HCT116 (cell line): ENCODE results near the gene PHF21A. TPM values are rescaled to one million over a fixed set of nuclear protein-coding genes. Genes with fewer than 3 reads are reported as not detected.

Experiments
- ATAC-seq: fragments of 200-7000 bp; cut with Tn5 transposase; 2 replicates; pipeline ENCODE4 v1.9.1; 2020; ENCODE audit warnings: mild to moderate bottlenecking, moderate library complexity
- BruUV-seq: library from RNA; stranded (reverse); fragments of 400-500 nt; replicated peaks from 2 replicates; lab custom pipeline; 2021; lab: Mats Ljungman, UMichigan
- CTCF ChIA-PET: fragments of 300-600 bp; sonication (Branson Sonifier 250); formaldehyde crosslinking; loops from one replicate; lab custom pipeline; 2021; ENCODE audit warnings: antibody characterized with exemption; lab: Charles Lee
- POLR2A ChIA-PET: fragments of 300-600, 350-600 bp; sonication (Branson Sonifier 250); formaldehyde crosslinking; loops from one replicate; lab custom pipeline; 2021; ENCODE audit warnings: antibody characterized with exemption; lab: Charles Lee
- RAD21 ChIA-PET, 2 experiments: fragments of 300-600 bp; sonication (Branson Sonifier 250); formaldehyde crosslinking; loops; one replicate each; lab custom pipeline; 2023; ENCODE audit warnings: low total read pairs in 2 of 2; ENCODE audit not compliant: uncharacterized antibody in 2 of 2, unreplicated experiment in 2 of 2, low non-redundant PET in 1 of 2; lab: Charles Lee
- DNase-seq: peaks from one replicate; pipeline ENCODE4 v3.0.0-alpha.2; 2010; ENCODE audit warnings: low read depth, low spot score
- H2AFZ ChIP-seq: fragments of 200-600 bp; shearing (Covaris generic), sonication (generic); 2 replicates; pipeline ENCODE4 v1.6.1; 2017; ENCODE audit warnings: low read depth, mixed run types, mixed read lengths, antibody characterized with exemption, low read length; ENCODE audit not compliant: poor library complexity, severe bottlenecking
- H3K27ac ChIP-seq: 2 replicates; pipeline ENCODE4 v1.5.1; 2012; ENCODE audit warnings: low read depth, low read length
- H3K27me3 ChIP-seq: fragments of 200-600 bp; sonication (generic); 2 replicates; pipeline ENCODE4 v1.6.1; 2016; ENCODE audit warnings: mixed run types, low read length, mixed read lengths; ENCODE audit not compliant: insufficient read depth
- H3K36me3 ChIP-seq, 2 experiments: fragments of 200-500 bp in 1 of 2; fragments of 200-600 bp in 1 of 2; sonication (Bioruptor generic) in 1 of 2; sonication (generic) in 1 of 2; 2 replicates each; pipeline versions ENCODE4 v1.5.1 to v1.6.1; 2014 to 2016; ENCODE audit warnings: low read length in 2 of 2, inconsistent platforms in 1 of 2, mixed read lengths in 1 of 2, mixed run types in 1 of 2; ENCODE audit not compliant: insufficient read depth in 2 of 2, control insufficient read depth in 1 of 2
- H3K4me1 ChIP-seq, 2 experiments: fragments of 200-600 bp in 1 of 2; sonication (generic) in 1 of 2; 2 replicates each; pipeline versions ENCODE4 v1.5.1 to v1.6.1; 2012 to 2017; ENCODE audit warnings: low read length in 2 of 2, inconsistent platforms in 1 of 2, mild to moderate bottlenecking in 1 of 2, mixed read lengths in 1 of 2, mixed run types in 1 of 2, moderate library complexity in 1 of 2; ENCODE audit not compliant: insufficient read depth in 2 of 2, control insufficient read depth in 1 of 2
- H3K4me2 ChIP-seq: fragments of 200-600 bp; sonication (generic); 2 replicates; pipeline ENCODE4 v1.6.1; 2017; ENCODE audit warnings: mixed run types, low read length, mixed read lengths
- H3K4me3 ChIP-seq, 2 experiments: fragments of 200-600 bp in 1 of 2; sonication (generic) in 1 of 2; replicated peaks in 1 of 2; 2 replicates each; pipeline ENCODE4 v1.5.1; 2011 to 2016; ENCODE audit warnings: low read length in 2 of 2, control low read depth in 1 of 2, low read depth in 1 of 2, mild to moderate bottlenecking in 1 of 2, mixed read lengths in 1 of 2, mixed run types in 1 of 2
- H3K79me2 ChIP-seq: fragments of 200-600 bp; sonication (generic); 2 replicates; pipeline ENCODE4 v1.6.1; 2017; ENCODE audit warnings: mild to moderate bottlenecking, mixed run types, low read length, moderate library complexity, mixed read lengths; ENCODE audit not compliant: insufficient read depth
- H3K9ac ChIP-seq: fragments of 200-600 bp; sonication (generic); 2 replicates; pipeline ENCODE4 v1.6.1; 2016; ENCODE audit warnings: low read length, mixed read lengths
- H3K9me2 ChIP-seq: fragments of 200-600 bp; sonication (generic), shearing (Covaris generic); 2 replicates; pipeline ENCODE4 v1.6.1; 2017; ENCODE audit warnings: mixed run types, mild to moderate bottlenecking, moderate library complexity; ENCODE audit not compliant: insufficient read depth
- H3K9me3 ChIP-seq, 2 experiments: fragments of 200-500 bp in 1 of 2; fragments of 200-600 bp in 1 of 2; sonication (Bioruptor generic) in 1 of 2; sonication (generic) in 1 of 2; 2 replicates each; pipeline ENCODE4 v1.6.1; 2014 to 2017; ENCODE audit warnings: low read length in 2 of 2, mixed read lengths in 2 of 2, inconsistent platforms in 1 of 2, low read depth in 1 of 2, mild to moderate bottlenecking in 1 of 2, mixed run types in 1 of 2, moderate library complexity in 1 of 2; ENCODE audit not compliant: control insufficient read depth in 1 of 2, insufficient read depth in 1 of 2
- H4K20me1 ChIP-seq: fragments of 200-600 bp; sonication (generic), shearing (Covaris generic); 2 replicates; pipeline ENCODE4 v1.6.1; 2017; ENCODE audit warnings: mixed run types, mild to moderate bottlenecking, moderate library complexity; ENCODE audit not compliant: insufficient read depth
- CEBPB ChIP-seq: IDR thresholded peaks from 2 replicates; pipeline ENCODE4 v1.6.1; 2012; ENCODE audit warnings: low read depth
- ELF1 ChIP-seq: IDR thresholded peaks from 2 replicates; pipeline ENCODE4 v1.6.1; 2012; ENCODE audit warnings: low read depth, borderline replicate concordance
- EZH2 ChIP-seq: fragments of 200-600 bp; sonication (generic); IDR thresholded peaks from 2 replicates; pipeline ENCODE4 v1.6.1; 2017; ENCODE audit warnings: antibody characterized with exemption, mixed run types
- JUND ChIP-seq: IDR thresholded peaks from 2 replicates; pipeline ENCODE4 v1.6.1; 2012
- POLR2A ChIP-seq: IDR thresholded peaks from 2 replicates; pipeline ENCODE4 v1.7.0; 2011; ENCODE audit warnings: borderline replicate concordance; ENCODE audit not compliant: insufficient read depth, insufficient read length; ENCODE audit errors: extremely low read depth
- RAD21 ChIP-seq: IDR thresholded peaks from 2 replicates; pipeline ENCODE4 v1.6.1; 2012; ENCODE audit warnings: low read depth, mild to moderate bottlenecking
- SRF ChIP-seq: IDR thresholded peaks from 2 replicates; pipeline ENCODE4 v1.6.1; 2012; ENCODE audit warnings: low read depth
- YY1 ChIP-seq: IDR thresholded peaks from 2 replicates; pipeline ENCODE4 v1.6.1; 2011; ENCODE audit warnings: low read length, low read depth, moderate library complexity, mild to moderate bottlenecking; ENCODE audit not compliant: insufficient replicate concordance; ENCODE audit errors: extremely low read depth
- ZFX ChIP-seq: fragments of 450-650 bp; IDR thresholded peaks from 2 replicates; pipeline ENCODE4 v1.6.1; 2017
- intact Hi-C: fragments of 100-400 bp; cut with micrococcal nuclease; formaldehyde crosslinking; loops from 2 replicates; pipeline ENCODE4 v1.10.0; 2022
- total RNA-seq: library from RNA; stranded (reverse); gene quantifications from one replicate; pipeline ENCODE4 v1.2.1, GENCODE V29; 2021; ENCODE audit not compliant: unreplicated experiment
- TF ChIP-seq, protein P1 (sequence below): IDR thresholded peaks from 2 replicates; pipeline ENCODE4 v1.6.1; 2012; ENCODE audit warnings: low read depth

PHF21A gene
- total RNA-seq, 1 experiment from 2014 or later = 27.0 TPM

DNA sequence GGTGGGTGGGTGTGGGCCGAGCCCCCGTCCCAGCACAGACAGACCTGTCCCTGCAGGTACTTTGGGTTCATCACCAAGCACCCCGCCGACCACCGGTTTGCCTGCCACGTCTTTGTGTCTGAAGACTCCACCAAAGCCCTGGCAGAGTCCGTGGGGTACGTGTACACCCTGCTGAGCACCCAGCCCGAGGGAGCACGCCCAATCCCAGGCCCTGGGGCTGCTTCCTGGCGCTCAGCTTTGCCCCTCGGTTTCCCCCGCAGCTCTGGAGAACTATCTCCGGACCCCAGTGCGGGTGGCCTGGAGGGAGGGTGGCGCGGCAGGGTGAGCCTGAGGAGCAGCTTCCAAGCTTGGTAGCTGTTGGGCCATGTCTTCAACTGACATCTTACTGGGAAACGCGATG, 216.2 kb downstream of the PHF21A start:
- TF ChIP-seq POLR2A (no peak), YY1 (no peak), SRF (no peak)
- TF ChIP-seq, protein P1, sequence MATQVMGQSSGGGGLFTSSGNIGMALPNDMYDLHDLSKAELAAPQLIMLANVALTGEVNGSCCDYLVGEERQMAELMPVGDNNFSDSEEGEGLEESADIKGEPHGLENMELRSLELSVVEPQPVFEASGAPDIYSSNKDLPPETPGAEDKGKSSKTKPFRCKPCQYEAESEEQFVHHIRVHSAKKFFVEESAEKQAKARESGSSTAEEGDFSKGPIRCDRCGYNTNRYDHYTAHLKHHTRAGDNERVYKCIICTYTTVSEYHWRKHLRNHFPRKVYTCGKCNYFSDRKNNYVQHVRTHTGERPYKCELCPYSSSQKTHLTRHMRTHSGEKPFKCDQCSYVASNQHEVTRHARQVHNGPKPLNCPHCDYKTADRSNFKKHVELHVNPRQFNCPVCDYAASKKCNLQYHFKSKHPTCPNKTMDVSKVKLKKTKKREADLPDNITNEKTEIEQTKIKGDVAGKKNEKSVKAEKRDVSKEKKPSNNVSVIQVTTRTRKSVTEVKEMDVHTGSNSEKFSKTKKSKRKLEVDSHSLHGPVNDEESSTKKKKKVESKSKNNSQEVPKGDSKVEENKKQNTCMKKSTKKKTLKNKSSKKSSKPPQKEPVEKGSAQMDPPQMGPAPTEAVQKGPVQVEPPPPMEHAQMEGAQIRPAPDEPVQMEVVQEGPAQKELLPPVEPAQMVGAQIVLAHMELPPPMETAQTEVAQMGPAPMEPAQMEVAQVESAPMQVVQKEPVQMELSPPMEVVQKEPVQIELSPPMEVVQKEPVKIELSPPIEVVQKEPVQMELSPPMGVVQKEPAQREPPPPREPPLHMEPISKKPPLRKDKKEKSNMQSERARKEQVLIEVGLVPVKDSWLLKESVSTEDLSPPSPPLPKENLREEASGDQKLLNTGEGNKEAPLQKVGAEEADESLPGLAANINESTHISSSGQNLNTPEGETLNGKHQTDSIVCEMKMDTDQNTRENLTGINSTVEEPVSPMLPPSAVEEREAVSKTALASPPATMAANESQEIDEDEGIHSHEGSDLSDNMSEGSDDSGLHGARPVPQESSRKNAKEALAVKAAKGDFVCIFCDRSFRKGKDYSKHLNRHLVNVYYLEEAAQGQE = no peak
- Histone ChIP-seq H3K9me2 (no peaks in the 10 kb centered on the region), H3K4me1 (peaks cover 0 to 7% of the 10 kb centered on the region in 2 experiments; a peak in 1 of 4 replicates), H3K27ac (no peak overlapping the region), H3K27me3 (no peaks in the 10 kb centered on the region), H3K9me3 (no peaks in the 10 kb centered on the region), H4K20me1 (no peaks in the 10 kb centered on the region), H3K4me2 (no peak overlapping the region), H3K36me3 (no peaks in the 10 kb centered on the region), H3K79me2 (no peaks in the 10 kb centered on the region), H3K4me3 (no peak overlapping the region), H3K9ac (no peak overlapping the region), H2AFZ (no peak overlapping the region)
- DNase-seq (no peak), ATAC-seq (no peak)
- ChIA-PET CTCF (no interaction called here), POLR2A (no interaction called here), RAD21 (no interaction called here)
- BruUV-seq = no TSS peak
- intact Hi-C loops = no loop called here

DNA sequence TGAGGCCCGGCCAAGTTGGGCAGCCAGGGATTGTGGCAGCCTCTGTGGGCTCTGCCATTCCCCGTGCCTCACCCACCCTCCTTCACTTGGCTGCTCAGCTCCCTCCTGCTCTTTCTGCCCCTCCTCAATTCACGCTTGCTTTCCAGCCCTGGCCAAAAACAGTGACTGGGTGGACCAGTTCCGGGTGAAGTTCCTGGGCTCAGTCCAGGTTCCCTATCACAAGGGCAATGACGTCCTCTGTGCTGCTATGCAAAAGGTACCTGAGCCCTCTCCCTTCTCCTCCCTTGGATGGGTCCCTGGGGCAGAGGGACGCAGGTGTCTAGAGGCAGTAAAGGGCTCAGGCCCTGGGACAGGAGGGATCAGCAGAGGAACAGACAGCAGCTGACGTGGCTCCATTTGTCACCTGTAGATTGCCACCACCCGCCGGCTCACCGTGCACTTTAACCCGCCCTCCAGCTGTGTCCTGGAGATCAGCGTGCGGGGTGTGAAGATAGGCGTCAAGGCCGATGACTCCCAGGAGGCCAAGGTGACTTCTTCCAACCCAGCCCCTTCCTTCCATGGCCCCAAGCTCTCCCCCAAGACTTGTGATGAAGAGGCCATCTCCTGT, 216.8 kb downstream of the PHF21A start:
- Histone ChIP-seq H3K27me3 (no peaks in the 10 kb centered on the region), H3K4me1 (peaks cover under 1 to 10% of the 10 kb centered on the region in 2 experiments; a peak in 3 of 4 replicates), H3K9ac (no peak overlapping the region), H2AFZ (no peak overlapping the region), H3K9me2 (no peaks in the 10 kb centered on the region), H3K79me2 (no peaks in the 10 kb centered on the region), H3K36me3 (no peaks in the 10 kb centered on the region), H3K27ac (no peak overlapping the region), H3K4me3 (no peak overlapping the region), H3K9me3 (no peaks in the 10 kb centered on the region), H4K20me1 (no peaks in the 10 kb centered on the region), H3K4me2 (no peak overlapping the region)
- DNase-seq (no peak), ATAC-seq (no peak)
- ChIA-PET CTCF (no interaction called here), POLR2A (no interaction called here), RAD21 (no interaction called here)
- BruUV-seq = no TSS peak
- TF ChIP-seq JUND (no peak), EZH2 (no peak), CEBPB (no peak), POLR2A (no peak), ZFX (no peak), RAD21 (no peak), ELF1 (no peak)
- intact Hi-C loops = no loop called here
